GM20431 (cell line): ENCODE data around the gene PLCL2.

Experiments used
- in situ Hi-C: fragments of 300-500 bp; cut with MseI, MboI; formaldehyde crosslinking; loops from one replicate; pipeline ENCODE4 v1.15.0; 2020; ENCODE audit warnings: low sequenced_read_pairs; ENCODE audit not compliant: unreplicated experiment

PLCL2 gene

GRCh38 chr3:16910207-16910606 is 25.5 kb downstream of the PLCL2 start:
- in situ Hi-C loops = no loop called here

- in situ Hi-C loops = no loop called here
Observed at GRCh38 chr3:16911916-16912315, 27.2 kb downstream of the PLCL2 start.

GRCh38 chr3:16912400-16913263 is 27.9 kb downstream of the PLCL2 start:
- in situ Hi-C loops = no loop called here

DNA sequence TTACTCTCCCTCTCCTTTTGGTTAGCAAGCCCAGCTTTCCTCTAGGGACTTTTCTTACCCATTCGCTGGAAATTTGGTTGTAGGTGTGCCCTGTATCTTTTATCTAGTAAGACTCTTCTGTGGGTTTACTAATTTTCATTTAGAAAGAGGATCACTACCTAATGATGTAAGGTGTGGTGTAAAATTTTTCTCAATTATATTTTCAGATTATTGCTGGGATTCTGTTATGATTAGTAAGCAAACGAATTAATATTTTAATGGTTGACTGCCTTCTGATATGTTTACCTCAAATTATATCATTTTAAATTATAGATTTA is 28.5 kb downstream of the PLCL2 start:
- in situ Hi-C loops = no loop called here

GRCh38 chr3:16916840-16917239 is 32.1 kb downstream of the PLCL2 start:
- in situ Hi-C loops = no loop called here

DNA sequence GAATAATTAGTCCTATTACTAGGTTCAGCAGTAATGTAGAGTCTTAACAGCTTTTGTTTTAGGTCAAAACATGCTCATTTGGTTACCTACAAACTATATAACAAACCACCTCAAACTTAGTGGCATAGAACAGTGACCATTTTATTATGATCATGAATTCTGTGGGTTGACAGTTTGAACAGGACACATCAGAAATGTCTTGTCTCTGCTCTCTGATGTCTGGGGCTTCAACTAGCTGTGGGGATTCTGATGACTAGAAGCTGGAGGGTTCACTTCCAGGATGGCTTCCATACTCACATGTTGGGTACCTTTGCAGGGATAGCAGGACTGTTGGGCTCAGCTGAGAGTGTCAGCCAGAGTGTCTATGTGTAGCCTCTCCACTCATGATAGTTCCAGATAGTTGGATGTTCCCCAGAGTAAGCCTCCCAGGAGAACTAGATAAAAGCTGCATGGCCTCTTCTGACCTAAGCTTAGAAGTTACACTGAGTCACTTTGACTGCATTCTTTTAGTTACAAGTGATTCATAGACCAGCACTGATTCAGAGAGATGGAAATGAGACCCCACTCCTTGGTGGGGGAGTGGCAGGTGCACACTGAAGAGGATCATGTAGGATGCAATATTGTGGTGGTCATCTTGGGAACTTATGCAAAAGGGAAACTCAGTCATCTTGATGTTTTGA is 32.6 kb downstream of the PLCL2 start:
- in situ Hi-C loops = no loop called here

- in situ Hi-C loops = no loop called here
Observed at GRCh38 chr3:16917980-16918682, 33.4 kb downstream of the PLCL2 start.

- in situ Hi-C loops = no loop called here
Observed at GRCh38 chr3:16918683-16919025, 33.9 kb downstream of the PLCL2 start.

DNA sequence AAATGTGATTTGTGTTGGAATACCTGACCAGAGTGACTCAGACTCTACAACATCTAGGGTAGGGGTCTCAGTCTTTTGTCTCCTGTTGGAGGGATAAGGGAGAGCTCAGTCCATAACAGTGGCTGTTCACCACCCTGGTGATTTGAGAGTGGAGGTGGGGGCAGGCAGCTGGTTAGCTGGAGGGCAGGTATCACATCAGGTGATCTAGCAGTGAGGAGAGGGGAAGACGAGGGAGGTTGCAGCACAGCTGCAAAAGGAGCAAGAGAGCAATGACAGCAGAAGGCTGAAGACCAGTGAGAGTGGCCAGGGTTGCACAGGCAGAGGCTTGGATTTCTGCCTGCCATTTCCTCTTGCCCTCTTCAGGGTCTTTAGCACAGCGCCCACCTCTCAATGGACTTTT is 38.4 kb downstream of the PLCL2 start:
- in situ Hi-C loops = no loop called here

- in situ Hi-C loops = no loop called here
Observed at GRCh38 chr3:16927485-16927884, 42.7 kb downstream of the PLCL2 start.

GRCh38 chr3:16928386-16929132 is 43.8 kb downstream of the PLCL2 start:
- in situ Hi-C loops = no loop called here

GRCh38 chr3:16929311-16929710 is 44.6 kb downstream of the PLCL2 start:
- in situ Hi-C loops = no loop called here

DNA sequence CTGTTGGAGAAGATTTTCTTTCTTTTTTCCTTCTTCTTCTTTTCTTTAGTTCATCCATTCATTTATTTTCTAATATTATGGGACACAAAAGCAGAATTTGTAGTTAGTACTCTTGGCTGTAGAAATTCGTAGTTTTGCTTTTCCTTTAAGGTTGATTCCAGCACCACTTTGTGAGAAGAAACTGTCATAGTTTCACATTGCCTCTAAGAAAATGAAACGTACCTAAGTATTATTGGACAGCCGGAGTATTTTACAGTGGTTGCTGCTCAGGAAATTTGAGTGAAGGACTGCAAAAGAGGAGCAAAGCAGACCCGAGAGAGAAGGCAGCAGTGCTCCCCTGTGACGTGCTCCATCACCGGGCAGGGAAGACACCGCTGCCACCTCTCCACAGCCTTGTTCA is 48.1 kb downstream of the PLCL2 start:
- in situ Hi-C loops = no loop called here

DNA sequence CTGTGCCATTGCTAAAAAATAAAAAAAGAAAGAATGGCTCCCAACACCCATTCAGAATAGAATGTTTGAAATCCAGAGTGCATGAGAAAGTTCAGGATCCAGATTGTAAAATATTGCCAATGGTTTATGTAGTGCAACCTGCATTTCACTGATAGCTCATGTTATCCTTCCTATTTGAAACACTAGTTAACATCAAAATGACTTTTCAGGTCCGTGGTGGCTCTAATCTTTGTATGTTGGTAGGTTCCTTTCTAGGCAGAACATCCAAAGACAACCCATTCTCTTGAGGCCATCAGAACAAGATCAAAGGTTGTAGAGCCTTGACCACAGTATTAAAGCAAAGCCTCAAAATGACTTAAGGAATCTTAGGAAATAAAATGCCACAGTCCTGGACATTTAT is 51.0 kb downstream of the PLCL2 start:
- in situ Hi-C loops = no loop called here

DNA sequence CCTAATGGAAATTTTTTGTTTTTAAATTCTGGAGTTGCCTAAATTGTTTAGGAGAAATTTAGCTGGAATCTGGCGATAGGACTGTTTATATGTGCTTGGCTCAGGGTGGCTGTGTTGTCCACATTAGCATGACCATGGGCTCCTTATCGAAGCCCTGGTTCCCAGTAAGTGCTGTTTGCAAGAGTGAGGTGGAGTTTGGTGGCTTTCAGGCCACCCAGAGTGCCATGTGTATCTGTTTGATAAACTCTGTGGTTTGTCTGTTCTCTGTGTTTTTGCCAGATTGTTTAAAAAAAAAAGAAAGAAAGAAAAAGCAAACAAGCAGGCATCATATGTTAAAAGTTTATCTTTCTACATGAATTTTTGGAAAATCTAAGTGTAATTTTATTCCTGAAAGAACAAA is 51.5 kb downstream of the PLCL2 start:
- in situ Hi-C loops = no loop called here

DNA sequence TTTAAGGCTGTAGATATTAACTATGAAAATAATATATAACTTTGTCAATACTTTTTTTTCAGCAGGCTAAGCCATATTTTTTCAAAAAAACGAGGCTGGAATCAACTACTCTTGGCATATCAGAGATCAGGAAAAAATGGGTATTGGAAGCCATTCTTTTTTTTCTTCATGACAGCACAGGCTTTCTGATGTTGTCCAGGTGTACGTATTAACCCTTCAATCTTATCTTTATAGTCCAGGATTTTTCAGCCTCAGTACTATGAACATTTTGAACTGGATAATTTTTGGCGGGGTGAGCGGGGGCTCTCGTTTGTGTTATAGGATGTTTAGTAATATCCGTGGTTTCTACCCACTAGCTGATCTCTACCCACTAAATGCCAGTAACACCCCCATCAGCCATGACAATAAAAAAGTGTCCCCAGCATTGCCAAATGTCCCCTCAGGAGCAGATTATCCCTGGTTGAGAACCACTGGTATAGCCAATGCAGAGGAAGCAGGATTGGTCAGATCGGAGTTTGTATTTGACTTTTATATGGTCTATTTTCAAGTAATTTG is 52.0 kb downstream of the PLCL2 start:
- in situ Hi-C loops = no loop called here

DNA sequence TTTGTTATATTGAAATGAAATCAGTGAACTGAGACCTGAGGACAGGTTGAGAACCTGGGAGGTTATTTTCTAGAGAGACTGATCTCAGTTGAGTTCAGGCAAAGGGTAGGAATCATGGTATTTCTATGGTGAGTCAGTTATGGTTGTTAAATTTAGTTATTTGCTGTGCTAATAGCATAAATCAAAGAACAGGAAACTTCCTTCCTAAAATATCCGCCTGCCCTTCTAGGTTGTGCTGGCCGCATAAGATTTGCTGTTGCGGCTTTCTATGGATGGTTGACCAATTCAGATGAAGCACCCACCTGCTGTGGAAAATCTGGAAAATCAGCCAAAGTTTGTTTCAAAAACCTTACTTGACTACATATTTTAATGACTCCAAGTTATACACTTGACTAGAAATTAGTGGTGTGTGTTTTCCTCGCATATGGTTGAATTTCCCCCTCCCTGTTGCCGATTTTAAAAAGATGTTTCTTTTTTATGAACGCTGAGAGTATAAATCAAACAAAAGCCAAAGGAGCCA is 52.6 kb downstream of the PLCL2 start:
- in situ Hi-C loops = no loop called here

- in situ Hi-C loops = no loop called here
Observed at GRCh38 chr3:16940769-16941700, 56.3 kb downstream of the PLCL2 start.

GRCh38 chr3:16942955-16943354 is 58.2 kb downstream of the PLCL2 start:
- in situ Hi-C loops = no loop called here
